ENCODE measurements around the gene PRKCA.

DNA sequence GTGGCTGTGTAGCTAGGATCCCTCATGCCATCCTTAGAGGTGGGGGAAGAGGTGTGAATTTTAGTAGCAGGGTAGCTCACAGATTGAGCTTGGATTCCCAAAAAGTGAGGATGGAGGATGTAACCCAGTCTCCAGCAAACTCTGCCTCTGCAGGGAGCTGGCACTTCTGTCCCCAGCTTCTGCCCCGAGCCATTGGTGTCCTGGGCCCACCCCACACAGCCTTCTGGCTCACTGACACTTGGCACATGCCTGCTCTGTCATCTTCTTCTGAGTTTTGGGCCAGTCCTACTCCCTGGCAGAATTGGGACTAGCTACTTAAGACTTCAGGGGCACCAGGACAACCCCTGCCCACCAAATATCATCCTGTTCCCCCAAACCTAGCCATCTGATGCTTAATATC lies 534.8 kb downstream of the PRKCA start:
- TF ChIP-seq CTCF (conservative IDR thresholded peaks at IDR 0.05; ENCODE audit: low read depth, low read length) (no peak), EZH2 (IDR thresholded peaks at IDR 0.05; ENCODE audit: low read length, unreplicated experiment) (no peak)
